Myocyte (in vitro differentiated cells): ENCODE data around the gene LRRC18. TPM values are rescaled to one million over a fixed set of nuclear protein-coding genes. Genes with fewer than 3 reads are reported as not detected.
A peak's percentile ranks its signal among the peaks of the same experiment; 100 is the strongest.

Experiments
- DNase-seq: peaks from one replicate; pipeline ENCODE4 v3.0.0-alpha.2; 2012; ENCODE audit warnings: low read depth
- polyA plus RNA-seq: library from polyadenylated mRNA; unstranded; fragments of >200 nt; gene quantifications from one replicate; pipeline ENCODE4 v1.2.1, GENCODE V29; 2012; ENCODE audit warnings: missing spikeins
- total RNA-seq: library from RNA; depleted of rRNA; stranded (reverse); fragments of >200 nt; gene quantifications from 2 replicates; pipeline ENCODE4 v1.2.3, GENCODE V29; 2014

LRRC18 gene
- total RNA-seq: not detected in 2 replicates
- not detected for polyA plus RNA-seq

- DNase-seq: no peak
These were observed at the start of gene LRRC18 for GRCh38 chr10:48939790-48940325. TSS of gene LRRC18 (minus strand) at chr10:48939840. CDS start at chr10:48914155, 25,685 bp downstream.

DNA sequence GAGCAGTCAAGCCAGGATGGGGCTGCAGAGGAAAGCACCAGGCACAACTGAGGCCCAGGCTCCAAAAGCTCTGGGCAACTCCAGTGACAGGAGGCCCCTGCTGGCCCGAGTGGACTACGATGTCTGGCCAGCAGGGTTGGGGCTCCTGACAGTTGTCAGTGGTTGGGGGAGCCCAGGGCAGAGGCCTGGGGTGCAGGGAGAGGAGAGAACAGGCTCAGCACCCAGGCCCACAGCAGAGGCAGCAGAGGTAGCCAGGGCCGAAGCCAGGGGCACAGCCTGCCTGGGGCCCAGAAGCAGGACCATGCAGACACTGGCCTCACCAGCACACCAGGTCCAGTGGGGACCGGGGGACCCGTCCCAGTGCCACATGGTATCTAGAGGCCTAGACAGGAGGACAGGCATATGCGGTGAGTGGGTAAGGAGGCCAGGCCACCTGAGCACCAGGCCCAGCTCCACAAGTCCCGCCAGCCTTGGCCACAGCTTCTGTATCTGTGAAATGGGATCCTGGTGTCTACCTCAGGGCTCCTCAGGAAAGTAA is 46.0 kb upstream of the LRRC18 start:
- no peak for DNase-seq

DNA sequence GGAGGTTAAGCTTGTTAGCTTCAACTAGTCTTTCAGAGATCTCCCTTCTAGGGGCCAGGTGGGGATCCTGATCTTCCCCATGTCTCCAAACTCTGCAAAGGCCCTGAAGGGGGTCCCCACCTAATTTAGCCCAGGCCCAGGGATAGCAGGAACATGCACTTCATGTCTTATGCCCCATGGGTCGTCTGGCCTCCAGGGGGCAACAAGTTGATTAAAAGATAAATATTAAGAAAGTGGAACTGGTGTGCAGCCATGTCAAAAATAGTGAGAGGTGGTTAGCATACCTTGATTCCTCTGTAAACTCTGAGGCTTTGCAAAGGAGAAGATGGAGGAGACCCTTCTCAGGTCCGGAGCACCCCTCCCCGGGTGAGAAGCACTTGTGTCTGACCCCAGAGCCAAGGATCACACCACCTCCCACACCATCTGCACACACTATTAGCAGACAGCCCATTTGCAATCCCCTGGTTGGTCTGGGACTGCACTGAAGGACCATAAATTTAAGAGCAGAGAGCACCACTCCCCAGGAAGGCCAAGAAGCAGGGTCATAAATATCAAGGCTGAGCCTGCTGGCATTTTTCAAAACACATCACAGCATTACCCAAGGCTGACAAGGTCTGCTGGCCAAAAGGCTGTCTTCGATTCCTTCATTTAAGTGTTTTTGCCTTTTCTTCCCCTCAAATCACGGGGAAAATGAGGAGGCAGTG is 44.2 kb upstream of the LRRC18 start:
- DNase-seq: peak; percentile 7

DNA sequence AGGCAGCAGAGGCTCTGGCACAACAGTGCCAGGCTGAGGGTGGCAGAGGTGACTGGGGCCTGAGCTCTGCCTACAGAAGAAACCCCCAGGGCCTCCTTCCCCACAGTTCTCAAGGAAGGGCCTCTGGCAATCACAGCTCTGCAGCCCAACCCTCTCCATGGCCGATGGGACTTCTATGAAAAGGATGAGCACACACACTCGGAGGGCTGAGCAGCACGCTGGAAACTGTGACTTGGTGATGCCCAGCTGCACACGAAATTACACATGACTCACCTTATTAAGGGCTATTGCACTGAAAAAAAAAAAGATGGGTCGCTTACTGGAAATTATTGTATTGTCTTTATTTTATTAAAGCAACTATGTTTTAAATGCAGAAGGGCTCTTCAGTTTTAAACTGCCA is 42.9 kb upstream of the LRRC18 start:
- peak; percentile 2 for DNase-seq

GRCh38 chr10:48981310-48981907 is 41.8 kb upstream of the LRRC18 start:
- peak; percentile 55 for DNase-seq

- DNase-seq: no peak
These were observed 38.7 kb upstream of the LRRC18 start for GRCh38 chr10:48978318-48978717.

- peak; percentile 33 for DNase-seq
These were observed 36.6 kb upstream of the LRRC18 start for GRCh38 chr10:48976196-48976595.

DNA sequence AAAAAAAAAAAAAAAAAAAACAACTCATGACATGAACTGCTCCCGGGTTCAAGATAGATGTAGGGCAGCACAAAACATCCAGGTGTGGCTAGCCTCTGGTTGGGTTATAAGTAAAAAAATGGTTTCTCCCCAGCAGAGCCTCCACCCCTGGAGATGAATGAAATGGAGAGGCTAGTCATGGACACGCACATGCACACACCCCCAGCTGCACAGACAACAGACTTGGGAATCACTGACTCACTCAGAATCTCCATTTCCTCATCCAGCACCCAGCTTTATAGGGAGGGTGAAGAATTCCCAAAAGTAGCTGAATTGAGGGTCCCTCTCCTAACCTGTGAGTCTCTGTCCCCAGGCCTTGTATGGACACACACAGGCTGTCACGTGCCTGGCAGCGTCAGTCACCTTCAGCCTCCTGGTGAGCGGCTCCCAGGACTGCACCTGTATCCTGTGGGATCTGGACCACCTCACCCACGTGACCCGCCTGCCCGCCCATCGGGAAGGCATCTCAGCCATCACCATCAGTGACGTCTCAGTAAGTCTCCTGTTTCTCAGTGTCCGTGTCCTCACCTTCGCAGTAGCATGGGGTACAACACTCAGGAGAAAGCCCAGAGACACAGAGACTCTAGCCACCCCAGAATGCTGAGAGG is 35.0 kb upstream of the LRRC18 start:
- no peak for DNase-seq

DNA sequence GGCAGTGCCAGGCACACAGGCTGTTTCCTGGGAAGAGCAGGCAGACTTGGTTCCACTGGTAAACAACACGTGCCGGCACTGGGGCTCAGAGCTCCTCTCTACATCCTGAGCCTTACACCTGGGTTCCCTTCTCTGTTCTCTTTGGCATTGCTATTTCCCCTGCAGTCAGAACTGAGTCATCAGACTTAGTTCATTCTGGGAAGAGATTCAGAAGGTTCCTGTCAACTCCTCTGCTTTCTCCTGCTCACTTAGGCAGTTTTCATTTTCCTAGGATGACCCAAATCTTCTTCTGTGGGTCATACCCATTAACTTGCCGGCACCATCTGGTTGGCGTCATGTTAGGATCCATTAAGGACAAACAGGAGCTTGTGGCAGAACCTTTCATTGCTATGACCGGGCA is 33.4 kb upstream of the LRRC18 start:
- no peak for DNase-seq

DNA sequence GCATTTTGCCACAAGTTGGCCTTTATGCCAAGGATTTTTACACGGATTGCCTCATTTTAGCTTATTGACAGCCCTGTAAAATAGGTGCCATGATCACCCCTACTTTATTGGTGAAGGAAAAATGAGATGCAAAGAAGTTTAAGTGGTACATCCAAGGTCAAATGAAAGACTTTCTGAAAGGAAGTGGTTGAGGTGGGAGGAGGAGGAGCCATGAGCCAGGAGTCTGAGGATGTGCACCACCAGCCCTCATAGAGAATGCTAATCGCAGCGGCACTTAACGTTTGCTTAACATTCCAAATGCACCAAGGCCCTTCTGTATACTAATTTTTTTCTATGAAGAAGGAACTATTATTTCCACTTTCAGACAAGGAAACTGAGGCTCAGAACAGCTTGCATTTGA is 31.0 kb upstream of the LRRC18 start:
- DNase-seq: no peak

DNA sequence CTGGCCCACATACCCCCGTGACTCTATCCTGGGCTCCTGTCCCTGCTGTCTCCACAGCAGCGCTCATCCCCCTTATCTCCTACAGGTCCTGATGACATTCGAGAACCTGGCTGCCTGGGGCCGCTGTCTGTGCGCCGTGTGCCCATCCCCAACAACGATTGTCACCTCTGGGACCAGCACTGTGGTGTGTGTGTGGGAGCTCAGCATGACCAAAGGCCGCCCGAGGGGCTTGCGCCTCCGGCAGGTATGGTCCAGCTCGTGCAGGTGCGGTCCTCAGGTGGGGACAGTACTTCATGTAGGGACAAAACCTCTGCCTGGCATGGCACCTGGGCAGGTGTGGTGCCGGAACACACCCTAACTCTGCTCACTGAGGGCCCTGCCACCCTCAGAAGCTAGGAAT is 30.4 kb upstream of the LRRC18 start:
- DNase-seq: no peak

DNA sequence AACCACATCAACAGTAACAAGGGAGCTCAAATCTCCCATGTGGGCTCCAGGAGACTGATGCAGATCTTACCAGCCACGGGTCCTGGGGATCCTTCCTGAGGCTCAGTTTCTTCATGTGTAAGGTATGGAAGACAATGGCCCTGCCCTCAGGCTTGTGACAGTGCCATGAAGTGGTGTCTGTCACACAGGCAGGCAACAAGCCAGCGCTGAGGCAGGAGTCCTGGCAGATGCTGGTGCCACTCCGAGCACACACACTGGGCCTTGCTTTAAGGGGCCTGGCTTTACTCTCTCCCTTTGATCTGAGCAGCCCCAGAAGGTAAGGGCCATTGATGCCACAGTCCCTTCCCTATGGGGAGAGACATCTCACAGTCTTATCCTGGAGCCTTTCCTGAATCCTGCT is 28.4 kb upstream of the LRRC18 start:
- no peak for DNase-seq

DNA sequence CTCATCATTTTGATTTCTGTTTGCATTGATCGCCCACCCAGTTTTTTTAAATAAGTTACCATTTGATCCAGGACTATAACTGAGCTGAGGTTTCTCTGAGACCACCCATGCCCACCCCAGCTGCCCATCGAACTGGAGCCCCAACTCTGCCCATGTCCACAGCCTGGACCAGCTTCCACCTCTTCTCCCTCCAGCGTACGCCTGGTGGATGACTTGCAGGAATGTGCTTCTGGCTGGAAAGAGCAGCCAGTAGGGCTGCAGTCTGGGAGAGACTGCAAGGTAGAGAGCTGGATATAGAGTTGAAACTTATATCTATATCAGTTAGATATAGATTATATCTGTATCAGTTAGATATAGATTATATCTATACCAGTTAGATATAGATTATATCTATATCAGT is 25.8 kb upstream of the LRRC18 start:
- DNase-seq: no peak

DNA sequence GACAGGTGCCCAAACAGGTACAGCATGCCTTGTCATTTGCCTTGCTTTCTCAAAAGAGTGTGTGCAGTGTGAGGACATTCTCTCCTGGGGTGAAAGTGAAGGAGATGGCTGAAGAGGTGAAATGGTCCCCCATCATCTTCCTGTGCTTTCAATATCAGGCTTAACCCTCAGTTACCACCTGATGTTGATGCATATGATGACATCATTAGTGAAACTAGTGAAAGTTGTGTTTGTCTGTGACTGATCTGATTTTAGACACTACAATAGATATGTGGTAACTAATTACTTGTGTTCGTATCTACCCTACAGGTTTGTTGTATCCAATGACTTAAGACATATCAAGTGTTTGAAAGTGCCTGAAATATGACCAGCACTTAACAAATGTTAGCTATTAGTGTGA is 24.4 kb upstream of the LRRC18 start:
- no peak for DNase-seq

DNA sequence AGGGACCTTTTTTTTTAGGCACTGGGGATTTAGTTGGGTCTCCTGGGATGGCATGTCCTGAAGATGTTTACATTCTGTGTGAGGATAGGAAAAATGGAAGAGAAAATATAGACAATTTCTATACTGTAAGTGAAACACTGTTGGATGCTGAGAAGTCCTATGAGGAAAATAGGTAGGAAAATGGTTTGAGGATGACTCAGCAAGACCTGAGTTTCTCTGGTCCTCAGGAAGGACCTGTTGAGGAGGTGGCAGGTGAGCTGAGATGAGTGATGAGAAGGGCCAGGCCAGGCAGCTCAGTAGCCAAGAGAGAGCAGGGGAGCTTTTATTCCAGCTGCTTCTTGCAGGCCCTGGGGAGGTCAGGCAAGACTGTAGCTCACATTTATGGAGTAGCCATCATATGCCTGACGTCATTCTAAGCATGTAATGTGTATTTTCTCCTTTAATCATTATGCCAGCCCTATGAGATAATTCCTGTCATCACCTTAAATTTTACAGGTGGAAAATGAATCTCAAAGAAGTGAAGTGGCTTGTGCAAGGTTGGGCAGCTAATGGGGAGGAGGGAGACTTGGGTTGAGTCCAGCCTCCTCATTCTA is 19.1 kb upstream of the LRRC18 start:
- no peak for DNase-seq

GRCh38 chr10:48957361-48958151 is 17.9 kb upstream of the LRRC18 start:
- DNase-seq: no peak

- peak; percentile 5 for DNase-seq
These were observed 12.1 kb upstream of the LRRC18 start for GRCh38 chr10:48951707-48952106.

DNA sequence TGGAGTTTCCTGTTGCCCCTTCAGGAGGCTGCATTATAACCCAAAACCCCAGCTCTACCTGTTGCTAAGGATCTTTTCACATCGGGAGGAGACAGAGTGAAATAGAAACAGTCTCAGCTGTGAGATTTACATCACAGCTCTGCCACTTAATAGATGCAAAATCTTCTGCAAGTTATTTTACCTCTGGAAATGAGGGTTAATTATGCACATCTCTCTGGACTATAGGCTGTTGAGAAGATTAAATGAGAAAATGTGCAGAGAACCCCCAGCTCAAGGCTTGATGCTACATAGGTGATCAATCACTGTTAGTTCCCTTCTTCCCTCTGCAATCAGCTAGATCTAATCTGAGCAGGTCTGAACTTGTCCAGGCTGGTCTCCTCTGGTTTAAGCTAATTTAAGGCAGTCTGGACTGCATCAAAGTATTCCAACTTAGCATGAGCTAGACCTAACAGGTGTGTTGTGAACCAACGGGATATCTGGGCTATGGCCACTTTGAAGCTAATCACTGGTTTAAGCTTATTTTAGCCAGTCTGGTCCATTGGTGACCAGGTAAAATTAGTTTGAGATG is 8.9 kb upstream of the LRRC18 start:
- DNase-seq: no peak

DNA sequence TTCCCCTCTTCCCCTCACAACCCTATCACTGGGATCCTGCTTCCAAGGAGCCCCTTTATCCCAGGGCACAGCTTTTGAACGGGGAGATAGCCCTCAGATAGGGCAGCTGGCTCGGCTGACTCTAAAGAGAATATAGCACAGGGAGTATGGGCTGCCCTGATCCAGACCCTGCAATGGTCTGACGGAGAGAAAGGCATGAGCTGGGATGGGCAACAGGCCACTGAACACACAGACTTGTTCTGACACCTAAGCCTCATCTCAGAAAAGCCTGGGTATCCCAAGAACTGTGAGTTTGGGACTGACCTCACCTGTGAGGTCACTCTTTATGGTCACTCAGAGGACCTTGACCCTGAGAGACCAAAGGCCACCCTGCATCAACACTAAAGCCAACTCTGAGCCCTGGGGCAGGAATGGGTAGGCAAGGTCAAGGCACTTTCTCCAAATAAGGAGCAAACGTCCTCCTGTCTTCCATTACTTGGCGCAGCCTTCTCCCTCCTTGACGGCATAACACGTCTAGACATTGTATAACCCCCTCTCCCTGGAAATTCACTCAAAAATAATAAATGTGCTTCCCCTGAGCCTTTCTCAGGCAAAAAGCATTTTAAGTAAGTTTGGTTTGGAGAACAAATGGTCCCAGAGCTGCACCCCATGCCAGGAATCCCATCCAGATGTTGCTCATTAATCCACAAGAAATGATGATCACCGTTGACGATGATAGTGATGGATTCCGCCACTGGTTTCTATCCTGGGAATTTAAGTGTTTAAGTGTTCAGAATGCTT is 8.2 kb upstream of the LRRC18 start:
- DNase-seq: no peak
